Erythroblast (primary cell): ENCODE data around the gene SUN2.

Experiments
- GATA1 ChIP-seq: IDR thresholded peaks from 2 replicates; pipeline ENCODE4 v1.6.1; 2011; ENCODE audit warnings: low read depth, mild to moderate bottlenecking, control low read depth, low read length, moderate library complexity
- POLR2A ChIP-seq: IDR thresholded peaks from 2 replicates; pipeline ENCODE4 v1.6.1; 2011; ENCODE audit warnings: mild to moderate bottlenecking, low read length

DNA sequence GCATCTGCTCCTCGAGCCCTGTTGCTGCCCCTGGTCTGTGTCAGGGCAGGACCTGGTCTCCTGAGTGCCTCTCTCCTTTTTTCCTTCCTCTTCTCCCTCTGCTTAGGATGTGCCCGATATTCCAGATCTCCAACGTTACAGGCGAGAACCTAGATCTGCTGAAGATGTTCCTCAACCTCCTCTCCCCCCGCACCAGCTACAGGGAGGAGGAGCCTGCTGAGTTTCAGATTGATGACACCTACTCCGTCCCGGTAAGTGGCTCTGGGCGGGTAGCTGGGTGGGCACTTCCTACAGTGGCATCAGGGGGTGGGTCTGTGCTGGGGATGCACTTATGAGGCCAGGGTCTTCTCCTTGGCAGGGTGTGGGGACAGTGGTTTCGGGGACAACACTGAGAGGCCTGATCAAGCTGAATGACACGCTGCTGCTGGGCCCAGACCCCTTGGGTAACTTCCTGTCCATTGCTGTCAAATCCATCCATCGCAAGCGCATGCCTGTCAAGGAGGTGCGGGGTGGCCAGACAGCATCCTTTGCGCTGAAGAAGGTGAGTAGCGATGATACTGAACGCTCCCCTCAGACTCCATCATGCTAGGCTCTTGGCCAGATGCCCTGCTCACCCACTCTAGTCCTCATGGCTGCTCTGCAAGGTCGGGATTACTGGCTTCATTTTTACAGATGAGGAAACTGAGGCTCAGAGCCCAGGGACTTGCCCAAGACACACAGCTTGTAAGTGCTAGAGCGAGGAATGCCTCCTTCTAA, 29.7 kb downstream of the SUN2 start:
- TF ChIP-seq POLR2A (no peak), GATA1 (no peak)
